HEK293 (cell line): ENCODE data around the gene APOBEC3H.

Experiments used
- CTCF ChIA-PET: fragments of 350-600 bp; formaldehyde crosslinking; extraction: SDS; loops from one replicate; lab custom pipeline; 2021; ENCODE audit warnings: antibody characterized with exemption; lab: Yijun Ruan, JAX
- POLR2A ChIA-PET: fragments of 300-600 bp; formaldehyde crosslinking; extraction: SDS; loops from one replicate; lab custom pipeline; 2020; ENCODE audit warnings: antibody characterized with exemption, inconsistent platforms; lab: Yijun Ruan, JAX
- H3K27ac ChIP-seq: fragments of 200-500 bp; sonication (Bioruptor generic); 2 replicates; pipeline ENCODE4 v1.5.1; 2014; ENCODE audit warnings: low read depth, low read length, control low read depth, inconsistent platforms; ENCODE audit errors: extremely low read depth
- H3K36me3 ChIP-seq, 2 experiments: fragments of 200-500 bp in 1 of 2; sonication (Bioruptor generic) in 1 of 2; 1 replicate in 1 of 2; 2 replicates in 1 of 2; pipeline ENCODE4 v1.5.1; 2014 to 2017; ENCODE audit warnings: inconsistent platforms in 2 of 2, low read length in 2 of 2; ENCODE audit not compliant: control insufficient read depth in 2 of 2, insufficient read depth in 1 of 2
- H3K4me1 ChIP-seq: fragments of 200-500 bp; sonication (Bioruptor generic); 2 replicates; pipeline ENCODE4 v1.5.1; 2014; ENCODE audit warnings: mild to moderate bottlenecking, low read length, inconsistent platforms; ENCODE audit not compliant: control insufficient read depth, insufficient read depth
- H3K4me3 ChIP-seq: 2 replicates; pipeline ENCODE4 v1.5.1; 2011; ENCODE audit warnings: low read depth, mild to moderate bottlenecking, control low read depth, low read length, moderate library complexity
- H3K9me3 ChIP-seq: fragments of 200-500 bp; sonication (Bioruptor generic); 2 replicates; pipeline ENCODE4 v1.5.1; 2014; ENCODE audit warnings: low read depth, low read length, inconsistent platforms; ENCODE audit not compliant: control insufficient read depth, insufficient read depth
- MZF1 ChIP-seq: fragments of 450-650 bp; formaldehyde crosslinking; IDR thresholded peaks from 2 replicates; pipeline ENCODE4 v1.5.1; 2017; ENCODE audit warnings: missing biosample characterization, missing genetic modification characterization, borderline replicate concordance
- SCRT1 ChIP-seq: fragments of 450-650 bp; formaldehyde crosslinking; IDR thresholded peaks from 2 replicates; pipeline ENCODE4 v1.5.1; 2016; ENCODE audit warnings: missing biosample characterization, missing genetic modification characterization, borderline replicate concordance
- ZBTB48 ChIP-seq: fragments of 450-650 bp; formaldehyde crosslinking; IDR thresholded peaks from 2 replicates; pipeline ENCODE4 v1.5.1; 2016; ENCODE audit warnings: missing biosample characterization, missing genetic modification characterization
- ZEB2 ChIP-seq: fragments of 450-650 bp; formaldehyde crosslinking; IDR thresholded peaks from 2 replicates; pipeline ENCODE4 v1.5.1; 2016; ENCODE audit warnings: missing biosample characterization, missing genetic modification characterization
- ZIC2 ChIP-seq: fragments of 450-650 bp; formaldehyde crosslinking; IDR thresholded peaks from 2 replicates; pipeline ENCODE4 v1.5.1; 2016; ENCODE audit warnings: missing biosample characterization, missing genetic modification characterization
- ZNF121 ChIP-seq: fragments of 450-650 bp; formaldehyde crosslinking; IDR thresholded peaks from 2 replicates; pipeline ENCODE4 v1.5.1; 2016; ENCODE audit warnings: missing biosample characterization, missing genetic modification characterization
- ZNF2 ChIP-seq: fragments of 450-650 bp; formaldehyde crosslinking; IDR thresholded peaks from 2 replicates; pipeline ENCODE4 v1.5.1; 2016; ENCODE audit warnings: missing biosample characterization, missing genetic modification characterization
- ZNF423 ChIP-seq: fragments of 450-650 bp; formaldehyde crosslinking; IDR thresholded peaks from 2 replicates; pipeline ENCODE4 v1.5.1; 2016; ENCODE audit warnings: missing biosample characterization, missing genetic modification characterization
- ZNF664 ChIP-seq: fragments of 450-650 bp; formaldehyde crosslinking; IDR thresholded peaks from 2 replicates; pipeline ENCODE4 v1.5.1; 2016; ENCODE audit warnings: missing biosample characterization, missing genetic modification characterization
- TF ChIP-seq, protein P1 (sequence below): fragments of 450-650 bp; formaldehyde crosslinking; conservative IDR thresholded peaks from 2 replicates; pipeline ENCODE4 v1.5.1; 2016; ENCODE audit warnings: low read depth, missing biosample characterization, missing genetic modification characterization
- TF ChIP-seq, protein P2 (sequence below): fragments of 450-650 bp; formaldehyde crosslinking; IDR thresholded peaks from 2 replicates; pipeline ENCODE4 v1.5.1; 2016; ENCODE audit warnings: missing biosample characterization, missing genetic modification characterization
- TF ChIP-seq, protein P3 (sequence below): fragments of 450-650 bp; formaldehyde crosslinking; IDR thresholded peaks from 2 replicates; pipeline ENCODE4 v1.5.1; 2017; ENCODE audit warnings: missing biosample characterization, missing genetic modification characterization
- TF ChIP-seq, protein P4 (sequence below): fragments of 450-650 bp; formaldehyde crosslinking; IDR thresholded peaks from 2 replicates; pipeline ENCODE4 v1.5.1; 2016; ENCODE audit warnings: missing biosample characterization, missing genetic modification characterization
- TF ChIP-seq, protein P5 (sequence below): fragments of 450-650 bp; formaldehyde crosslinking; IDR thresholded peaks from 2 replicates; pipeline ENCODE4 v1.5.1; 2016; ENCODE audit warnings: missing biosample characterization, missing genetic modification characterization

The APOBEC3H gene

DNA sequence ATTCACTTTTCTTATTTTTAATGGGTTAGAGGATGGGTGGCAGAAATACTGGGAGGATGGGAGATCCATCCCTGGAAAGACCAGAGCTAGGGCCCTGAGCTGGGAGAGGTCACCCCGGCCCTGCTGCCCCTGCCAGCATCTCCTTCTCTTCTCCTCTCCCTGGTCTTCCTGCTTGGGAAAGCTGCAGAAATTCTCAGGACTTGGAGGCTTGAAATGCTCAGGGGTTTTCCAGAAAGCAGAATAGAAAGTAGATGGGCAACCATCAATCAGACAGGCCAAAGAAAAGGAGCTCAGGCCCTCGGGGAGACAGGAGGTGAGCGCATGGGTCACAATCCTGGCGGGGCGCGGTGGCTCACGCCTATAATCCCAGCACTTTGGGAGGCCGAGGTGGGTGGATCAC lies 1.5 kb downstream of the APOBEC3H start:
- POLR2A ChIA-PET: interaction anchor here (0.6 kb wide), 1 partner anchor 24 kb away, joined by 5 read pairs; no protein-coding TSS in a partner anchor
- Histone ChIP-seq H3K4me1 (peaks cover 5% of the 10 kb centered on the region), H3K4me3 (no peak overlapping the region), H3K27ac (no peak overlapping the region), H3K9me3 (no peaks in the 10 kb centered on the region), H3K36me3 (no peaks in the 10 kb centered on the region)
- CTCF ChIA-PET: interaction anchor here (0.5 to 1.2 kb wide), 5 partner anchors 12 to 397 kb away, joined by 3 to 6 read pairs (median 3); no protein-coding TSS in a partner anchor
- no peak for TF ChIP-seq MZF1 (tag by site-specific recombination)
- TF ChIP-seq SCRT1 (tag by site-specific recombination): no peak
- no peak for TF ChIP-seq ZNF423
- TF ChIP-seq, protein P1, sequence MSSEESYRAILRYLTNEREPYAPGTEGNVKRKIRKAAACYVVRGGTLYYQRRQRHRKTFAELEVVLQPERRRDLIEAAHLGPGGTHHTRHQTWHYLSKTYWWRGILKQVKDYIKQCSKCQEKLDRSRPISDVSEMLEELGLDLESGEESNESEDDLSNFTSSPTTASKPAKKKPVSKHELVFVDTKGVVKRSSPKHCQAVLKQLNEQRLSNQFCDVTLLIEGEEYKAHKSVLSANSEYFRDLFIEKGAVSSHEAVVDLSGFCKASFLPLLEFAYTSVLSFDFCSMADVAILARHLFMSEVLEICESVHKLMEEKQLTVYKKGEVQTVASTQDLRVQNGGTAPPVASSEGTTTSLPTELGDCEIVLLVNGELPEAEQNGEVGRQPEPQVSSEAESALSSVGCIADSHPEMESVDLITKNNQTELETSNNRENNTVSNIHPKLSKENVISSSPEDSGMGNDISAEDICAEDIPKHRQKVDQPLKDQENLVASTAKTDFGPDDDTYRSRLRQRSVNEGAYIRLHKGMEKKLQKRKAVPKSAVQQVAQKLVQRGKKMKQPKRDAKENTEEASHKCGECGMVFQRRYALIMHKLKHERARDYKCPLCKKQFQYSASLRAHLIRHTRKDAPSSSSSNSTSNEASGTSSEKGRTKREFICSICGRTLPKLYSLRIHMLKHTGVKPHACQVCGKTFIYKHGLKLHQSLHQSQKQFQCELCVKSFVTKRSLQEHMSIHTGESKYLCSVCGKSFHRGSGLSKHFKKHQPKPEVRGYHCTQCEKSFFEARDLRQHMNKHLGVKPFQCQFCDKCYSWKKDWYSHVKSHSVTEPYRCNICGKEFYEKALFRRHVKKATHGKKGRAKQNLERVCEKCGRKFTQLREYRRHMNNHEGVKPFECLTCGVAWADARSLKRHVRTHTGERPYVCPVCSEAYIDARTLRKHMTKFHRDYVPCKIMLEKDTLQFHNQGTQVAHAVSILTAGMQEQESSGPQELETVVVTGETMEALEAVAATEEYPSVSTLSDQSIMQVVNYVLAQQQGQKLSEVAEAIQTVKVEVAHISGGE (tag by site-specific recombination): no peak

DNA sequence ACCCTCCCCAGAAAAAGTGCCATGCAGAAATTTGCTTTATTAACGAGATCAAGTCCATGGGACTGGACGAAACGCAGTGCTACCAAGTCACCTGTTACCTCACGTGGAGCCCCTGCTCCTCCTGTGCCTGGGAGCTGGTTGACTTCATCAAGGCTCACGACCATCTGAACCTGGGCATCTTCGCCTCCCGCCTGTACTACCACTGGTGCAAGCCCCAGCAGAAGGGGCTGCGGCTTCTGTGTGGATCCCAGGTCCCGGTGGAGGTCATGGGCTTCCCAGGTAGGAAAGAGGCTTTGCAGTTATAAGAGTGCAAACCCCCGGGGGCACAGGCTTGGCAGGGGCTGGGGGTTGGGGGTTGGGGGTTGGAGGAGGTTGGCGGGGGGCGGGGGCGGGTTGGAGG lies 4.2 kb downstream of the APOBEC3H start:
- peaks cover 5% of the 10 kb centered on the region for H3K4me1 ChIP-seq
- H3K4me3 ChIP-seq: no peak overlapping the region
- no peaks in the 10 kb centered on the region for H3K36me3 ChIP-seq
- TF ChIP-seq ZBTB48: no peak
- TF ChIP-seq ZNF2 (tag by site-specific recombination): no peak
- TF ChIP-seq ZNF664 (tag by site-specific recombination): no peak
- TF ChIP-seq ZEB2 (tag by site-specific recombination): no peak
- TF ChIP-seq ZIC2: no peak
- TF ChIP-seq, protein P2, sequence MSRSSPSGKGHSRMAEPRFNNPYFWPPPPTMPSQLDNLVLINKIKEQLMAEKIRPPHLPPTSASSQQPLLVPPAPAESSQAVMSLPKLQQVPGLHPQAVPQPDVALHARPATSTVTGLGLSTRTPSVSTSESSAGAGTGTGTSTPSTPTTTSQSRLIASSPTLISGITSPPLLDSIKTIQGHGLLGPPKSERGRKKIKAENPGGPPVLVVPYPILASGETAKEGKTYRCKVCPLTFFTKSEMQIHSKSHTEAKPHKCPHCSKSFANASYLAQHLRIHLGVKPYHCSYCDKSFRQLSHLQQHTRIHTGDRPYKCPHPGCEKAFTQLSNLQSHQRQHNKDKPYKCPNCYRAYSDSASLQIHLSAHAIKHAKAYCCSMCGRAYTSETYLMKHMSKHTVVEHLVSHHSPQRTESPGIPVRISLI: no peak
- TF ChIP-seq ZNF121 (tag by site-specific recombination): no peak
- ChIA-PET CTCF (interaction anchor here (0.7 kb wide), 1 partner anchor 34 kb away, joined by 3 read pairs; no protein-coding TSS in a partner anchor), POLR2A (no interaction called here)
- no peak overlapping the region for H3K27ac ChIP-seq
- no peaks in the 10 kb centered on the region for H3K9me3 ChIP-seq

DNA sequence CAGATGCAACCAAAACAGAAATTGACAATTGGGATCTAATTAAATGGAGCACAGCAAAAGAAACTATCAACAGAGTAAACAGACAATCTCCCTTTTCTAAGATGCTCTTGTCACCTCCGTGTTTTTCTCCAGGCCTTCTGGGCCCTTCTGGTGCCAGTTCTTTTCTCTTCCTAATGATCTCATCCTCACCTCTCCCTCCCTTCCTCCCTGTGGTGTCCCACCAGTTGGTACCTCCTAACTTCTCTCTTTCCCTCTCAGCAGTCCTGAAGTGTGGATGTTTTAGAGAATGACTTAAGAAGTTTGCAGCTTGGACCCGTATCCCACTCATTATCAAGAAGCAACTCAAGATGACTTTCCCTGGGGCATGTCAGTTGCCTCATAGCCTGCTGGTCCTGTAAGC lies 6.4 kb downstream of the APOBEC3H start:
- POLR2A ChIA-PET: no interaction called here
- no peaks in the 10 kb centered on the region for H3K36me3 ChIP-seq
- no peak overlapping the region for H3K27ac ChIP-seq
- no peaks in the 10 kb centered on the region for H3K4me1 ChIP-seq
- TF ChIP-seq, protein P3, sequence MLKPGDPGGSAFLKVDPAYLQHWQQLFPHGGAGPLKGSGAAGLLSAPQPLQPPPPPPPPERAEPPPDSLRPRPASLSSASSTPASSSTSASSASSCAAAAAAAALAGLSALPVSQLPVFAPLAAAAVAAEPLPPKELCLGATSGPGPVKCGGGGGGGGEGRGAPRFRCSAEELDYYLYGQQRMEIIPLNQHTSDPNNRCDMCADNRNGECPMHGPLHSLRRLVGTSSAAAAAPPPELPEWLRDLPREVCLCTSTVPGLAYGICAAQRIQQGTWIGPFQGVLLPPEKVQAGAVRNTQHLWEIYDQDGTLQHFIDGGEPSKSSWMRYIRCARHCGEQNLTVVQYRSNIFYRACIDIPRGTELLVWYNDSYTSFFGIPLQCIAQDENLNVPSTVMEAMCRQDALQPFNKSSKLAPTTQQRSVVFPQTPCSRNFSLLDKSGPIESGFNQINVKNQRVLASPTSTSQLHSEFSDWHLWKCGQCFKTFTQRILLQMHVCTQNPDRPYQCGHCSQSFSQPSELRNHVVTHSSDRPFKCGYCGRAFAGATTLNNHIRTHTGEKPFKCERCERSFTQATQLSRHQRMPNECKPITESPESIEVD (tag by site-specific recombination): no peak
- TF ChIP-seq, protein P4, sequence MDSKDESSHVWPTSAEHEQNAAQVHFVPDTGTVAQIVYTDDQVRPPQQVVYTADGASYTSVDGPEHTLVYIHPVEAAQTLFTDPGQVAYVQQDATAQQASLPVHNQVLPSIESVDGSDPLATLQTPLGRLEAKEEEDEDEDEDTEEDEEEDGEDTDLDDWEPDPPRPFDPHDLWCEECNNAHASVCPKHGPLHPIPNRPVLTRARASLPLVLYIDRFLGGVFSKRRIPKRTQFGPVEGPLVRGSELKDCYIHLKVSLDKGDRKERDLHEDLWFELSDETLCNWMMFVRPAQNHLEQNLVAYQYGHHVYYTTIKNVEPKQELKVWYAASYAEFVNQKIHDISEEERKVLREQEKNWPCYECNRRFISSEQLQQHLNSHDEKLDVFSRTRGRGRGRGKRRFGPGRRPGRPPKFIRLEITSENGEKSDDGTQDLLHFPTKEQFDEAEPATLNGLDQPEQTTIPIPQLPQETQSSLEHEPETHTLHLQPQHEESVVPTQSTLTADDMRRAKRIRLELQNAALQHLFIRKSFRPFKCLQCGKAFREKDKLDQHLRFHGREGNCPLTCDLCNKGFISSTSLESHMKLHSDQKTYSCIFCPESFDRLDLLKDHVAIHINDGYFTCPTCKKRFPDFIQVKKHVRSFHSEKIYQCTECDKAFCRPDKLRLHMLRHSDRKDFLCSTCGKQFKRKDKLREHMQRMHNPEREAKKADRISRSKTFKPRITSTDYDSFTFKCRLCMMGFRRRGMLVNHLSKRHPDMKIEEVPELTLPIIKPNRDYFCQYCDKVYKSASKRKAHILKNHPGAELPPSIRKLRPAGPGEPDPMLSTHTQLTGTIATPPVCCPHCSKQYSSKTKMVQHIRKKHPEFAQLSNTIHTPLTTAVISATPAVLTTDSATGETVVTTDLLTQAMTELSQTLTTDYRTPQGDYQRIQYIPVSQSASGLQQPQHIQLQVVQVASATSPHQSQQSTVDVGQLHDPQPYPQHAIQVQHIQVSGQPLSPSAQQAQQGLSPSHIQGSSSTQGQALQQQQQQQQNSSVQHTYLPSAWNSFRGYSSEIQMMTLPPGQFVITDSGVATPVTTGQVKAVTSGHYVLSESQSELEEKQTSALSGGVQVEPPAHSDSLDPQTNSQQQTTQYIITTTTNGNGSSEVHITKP (tag by site-specific recombination): peak; percentile 97
- TF ChIP-seq, protein P5, sequence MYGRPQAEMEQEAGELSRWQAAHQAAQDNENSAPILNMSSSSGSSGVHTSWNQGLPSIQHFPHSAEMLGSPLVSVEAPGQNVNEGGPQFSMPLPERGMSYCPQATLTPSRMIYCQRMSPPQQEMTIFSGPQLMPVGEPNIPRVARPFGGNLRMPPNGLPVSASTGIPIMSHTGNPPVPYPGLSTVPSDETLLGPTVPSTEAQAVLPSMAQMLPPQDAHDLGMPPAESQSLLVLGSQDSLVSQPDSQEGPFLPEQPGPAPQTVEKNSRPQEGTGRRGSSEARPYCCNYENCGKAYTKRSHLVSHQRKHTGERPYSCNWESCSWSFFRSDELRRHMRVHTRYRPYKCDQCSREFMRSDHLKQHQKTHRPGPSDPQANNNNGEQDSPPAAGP: no peak
- peak; percentile 76 for TF ChIP-seq ZIC2
- CTCF ChIA-PET: interaction anchor here (0.7 kb wide), 1 partner anchor 23 kb away, joined by 5 read pairs; no protein-coding TSS in a partner anchor
- no peaks in the 10 kb centered on the region for H3K9me3 ChIP-seq
- no peak overlapping the region for H3K4me3 ChIP-seq
